HCT116 (cell line): Measurements from ENCODE around the gene LTB. TPM values are rescaled to one million over a fixed set of nuclear protein-coding genes. Genes with fewer than 3 reads are reported as not detected.

Experiments
- ATAC-seq: fragments of 200-7000 bp; cut with Tn5 transposase; 2 replicates; pipeline ENCODE4 v1.9.1; 2020; ENCODE audit warnings: mild to moderate bottlenecking, moderate library complexity
- BruUV-seq: library from RNA; stranded (reverse); fragments of 400-500 nt; replicated peaks from 2 replicates; lab custom pipeline; 2021; lab: Mats Ljungman, UMichigan
- CTCF ChIA-PET: fragments of 300-600 bp; sonication (Branson Sonifier 250); formaldehyde crosslinking; loops from one replicate; lab custom pipeline; 2021; ENCODE audit warnings: antibody characterized with exemption; lab: Charles Lee
- POLR2A ChIA-PET: fragments of 300-600, 350-600 bp; sonication (Branson Sonifier 250); formaldehyde crosslinking; loops from one replicate; lab custom pipeline; 2021; ENCODE audit warnings: antibody characterized with exemption; lab: Charles Lee
- RAD21 ChIA-PET, 2 experiments: fragments of 300-600 bp; sonication (Branson Sonifier 250); formaldehyde crosslinking; loops; one replicate each; lab custom pipeline; 2023; ENCODE audit warnings: low total read pairs in 2 of 2; ENCODE audit not compliant: uncharacterized antibody in 2 of 2, unreplicated experiment in 2 of 2, low non-redundant PET in 1 of 2; lab: Charles Lee
- DNase-seq: peaks from one replicate; pipeline ENCODE4 v3.0.0-alpha.2; 2010; ENCODE audit warnings: low read depth, low spot score
- H2AFZ ChIP-seq: fragments of 200-600 bp; shearing (Covaris generic), sonication (generic); 2 replicates; pipeline ENCODE4 v1.6.1; 2017; ENCODE audit warnings: low read depth, mixed run types, mixed read lengths, antibody characterized with exemption, low read length; ENCODE audit not compliant: poor library complexity, severe bottlenecking
- H3K27ac ChIP-seq: 2 replicates; pipeline ENCODE4 v1.5.1; 2012; ENCODE audit warnings: low read depth, low read length
- H3K27me3 ChIP-seq: fragments of 200-600 bp; sonication (generic); 2 replicates; pipeline ENCODE4 v1.6.1; 2016; ENCODE audit warnings: mixed run types, low read length, mixed read lengths; ENCODE audit not compliant: insufficient read depth
- H3K36me3 ChIP-seq, 2 experiments: fragments of 200-500 bp in 1 of 2; fragments of 200-600 bp in 1 of 2; sonication (Bioruptor generic) in 1 of 2; sonication (generic) in 1 of 2; 2 replicates each; pipeline versions ENCODE4 v1.5.1 to v1.6.1; 2014 to 2016; ENCODE audit warnings: low read length in 2 of 2, inconsistent platforms in 1 of 2, mixed read lengths in 1 of 2, mixed run types in 1 of 2; ENCODE audit not compliant: insufficient read depth in 2 of 2, control insufficient read depth in 1 of 2
- H3K4me1 ChIP-seq, 2 experiments: fragments of 200-600 bp in 1 of 2; sonication (generic) in 1 of 2; 2 replicates each; pipeline versions ENCODE4 v1.5.1 to v1.6.1; 2012 to 2017; ENCODE audit warnings: low read length in 2 of 2, inconsistent platforms in 1 of 2, mild to moderate bottlenecking in 1 of 2, mixed read lengths in 1 of 2, mixed run types in 1 of 2, moderate library complexity in 1 of 2; ENCODE audit not compliant: insufficient read depth in 2 of 2, control insufficient read depth in 1 of 2
- H3K4me2 ChIP-seq: fragments of 200-600 bp; sonication (generic); 2 replicates; pipeline ENCODE4 v1.6.1; 2017; ENCODE audit warnings: mixed run types, low read length, mixed read lengths
- H3K4me3 ChIP-seq, 2 experiments: fragments of 200-600 bp in 1 of 2; sonication (generic) in 1 of 2; replicated peaks in 1 of 2; 2 replicates each; pipeline ENCODE4 v1.5.1; 2011 to 2016; ENCODE audit warnings: low read length in 2 of 2, control low read depth in 1 of 2, low read depth in 1 of 2, mild to moderate bottlenecking in 1 of 2, mixed read lengths in 1 of 2, mixed run types in 1 of 2
- H3K79me2 ChIP-seq: fragments of 200-600 bp; sonication (generic); 2 replicates; pipeline ENCODE4 v1.6.1; 2017; ENCODE audit warnings: mild to moderate bottlenecking, mixed run types, low read length, moderate library complexity, mixed read lengths; ENCODE audit not compliant: insufficient read depth
- H3K9ac ChIP-seq: fragments of 200-600 bp; sonication (generic); 2 replicates; pipeline ENCODE4 v1.6.1; 2016; ENCODE audit warnings: low read length, mixed read lengths
- H3K9me2 ChIP-seq: fragments of 200-600 bp; sonication (generic), shearing (Covaris generic); 2 replicates; pipeline ENCODE4 v1.6.1; 2017; ENCODE audit warnings: mixed run types, mild to moderate bottlenecking, moderate library complexity; ENCODE audit not compliant: insufficient read depth
- H3K9me3 ChIP-seq, 2 experiments: fragments of 200-500 bp in 1 of 2; fragments of 200-600 bp in 1 of 2; sonication (Bioruptor generic) in 1 of 2; sonication (generic) in 1 of 2; 2 replicates each; pipeline ENCODE4 v1.6.1; 2014 to 2017; ENCODE audit warnings: low read length in 2 of 2, mixed read lengths in 2 of 2, inconsistent platforms in 1 of 2, low read depth in 1 of 2, mild to moderate bottlenecking in 1 of 2, mixed run types in 1 of 2, moderate library complexity in 1 of 2; ENCODE audit not compliant: control insufficient read depth in 1 of 2, insufficient read depth in 1 of 2
- H4K20me1 ChIP-seq: fragments of 200-600 bp; sonication (generic), shearing (Covaris generic); 2 replicates; pipeline ENCODE4 v1.6.1; 2017; ENCODE audit warnings: mixed run types, mild to moderate bottlenecking, moderate library complexity; ENCODE audit not compliant: insufficient read depth
- ATF3 ChIP-seq: IDR thresholded peaks from 2 replicates; pipeline ENCODE4 v1.6.1; 2012
- EGR1 ChIP-seq: IDR thresholded peaks from 2 replicates; pipeline ENCODE4 v1.6.1; 2012; ENCODE audit warnings: low read depth
- ELF1 ChIP-seq: IDR thresholded peaks from 2 replicates; pipeline ENCODE4 v1.6.1; 2012; ENCODE audit warnings: low read depth, borderline replicate concordance
- EZH2 ChIP-seq: fragments of 200-600 bp; sonication (generic); IDR thresholded peaks from 2 replicates; pipeline ENCODE4 v1.6.1; 2017; ENCODE audit warnings: antibody characterized with exemption, mixed run types
- MAX ChIP-seq: IDR thresholded peaks from 2 replicates; pipeline ENCODE4 v1.6.1; 2012
- RAD21 ChIP-seq: IDR thresholded peaks from 2 replicates; pipeline ENCODE4 v1.6.1; 2012; ENCODE audit warnings: low read depth, mild to moderate bottlenecking
- REST ChIP-seq: IDR thresholded peaks from 2 replicates; pipeline ENCODE4 v1.6.1; 2012; ENCODE audit warnings: low read depth
- SRF ChIP-seq: IDR thresholded peaks from 2 replicates; pipeline ENCODE4 v1.6.1; 2012; ENCODE audit warnings: low read depth
- ZBTB33 ChIP-seq: IDR thresholded peaks from 2 replicates; pipeline ENCODE4 v1.6.1; 2011; ENCODE audit warnings: mild to moderate bottlenecking, low read length, moderate library complexity; ENCODE audit not compliant: insufficient replicate concordance; ENCODE audit errors: extremely low read depth
- ZFX ChIP-seq: fragments of 450-650 bp; IDR thresholded peaks from 2 replicates; pipeline ENCODE4 v1.6.1; 2017
- ZNF274 ChIP-seq: fragments of 200-500 bp; sonication (Bioruptor generic); IDR thresholded peaks from 2 replicates; pipeline ENCODE4 v1.6.1; 2014; ENCODE audit warnings: mild to moderate bottlenecking, low read depth, low read length, inconsistent platforms
- intact Hi-C: fragments of 100-400 bp; cut with micrococcal nuclease; formaldehyde crosslinking; loops from 2 replicates; pipeline ENCODE4 v1.10.0; 2022
- total RNA-seq: library from RNA; stranded (reverse); gene quantifications from one replicate; pipeline ENCODE4 v1.2.1, GENCODE V29; 2021; ENCODE audit not compliant: unreplicated experiment

The LTB gene
- total RNA-seq, 1 experiment from 2014 or later: 0.64 TPM

- Histone ChIP-seq H3K9me3 (no peaks in the 10 kb centered on the region), H3K79me2 (no peaks in the 10 kb centered on the region; the same call in 1 of the 2 replicates), H3K9me2 (no peaks in the 10 kb centered on the region), H3K36me3 (no peaks in the 10 kb centered on the region), H3K4me3 (no peak overlapping the region), H3K9ac (no peak overlapping the region), H3K4me2 (no peak overlapping the region), H3K4me1 (peaks cover 0 to 6% of the 10 kb centered on the region in 2 experiments; a peak in 3 of 4 replicates), H2AFZ (no peak overlapping the region), H4K20me1 (no peaks in the 10 kb centered on the region), H3K27me3 (no peaks in the 10 kb centered on the region), H3K27ac (no peak overlapping the region)
- ATAC-seq (no peak), DNase-seq (no peak)
- ChIA-PET POLR2A (no interaction called here), RAD21 (no interaction called here), CTCF (interaction anchor here (1.4 kb wide), 1 partner anchor 17 kb away, joined by 5 read pairs; no protein-coding TSS in a partner anchor)
- intact Hi-C loops: no loop called here
- TF ChIP-seq ZFX (no peak), MAX (no peak), ATF3 (no peak)
- BruUV-seq: no TSS peak
Measured at GRCh38 chr6:31615748-31616147, 33.5 kb upstream of the LTB start.

GRCh38 chr6:31614684-31615578 is 32.7 kb upstream of the LTB start, which contains the start of gene AIF1:
Gene AIF1 (plus strand): TSS chr6:31615234. CDS start chr6:31615330, 96 bp downstream.
- ChIA-PET POLR2A (no interaction called here), RAD21 (no interaction called here), CTCF (interaction anchor here (1.4 kb wide), 1 partner anchor 17 kb away, joined by 5 read pairs; no protein-coding TSS in a partner anchor)
- no peaks in the 10 kb centered on the region for H3K27me3 ChIP-seq
- no peak within 1 kb of the TSS for H3K4me2 ChIP-seq
- intact Hi-C loops: no loop called here
- no peaks in the 10 kb centered on the region for H3K79me2 ChIP-seq
- H4K20me1 ChIP-seq: no peaks in the 10 kb centered on the region
- H3K27ac ChIP-seq: no peak within 1 kb of the TSS
- DNase-seq (no peak), ATAC-seq (no peak)
- no peaks in the 10 kb centered on the region for H3K9me2 ChIP-seq
- no peak within 1 kb of the TSS for H3K4me3 ChIP-seq
- BruUV-seq: no TSS peak
- H3K36me3 ChIP-seq: no peaks in the 10 kb centered on the region
- H3K4me1 ChIP-seq: peaks cover 0 to 6% of the 10 kb centered on the region in 2 experiments; a peak in 3 of 4 replicates
- no peak within 1 kb of the TSS for H3K9ac ChIP-seq
- H3K9me3 ChIP-seq: no peaks in the 10 kb centered on the region
- no peak within 1 kb of the TSS for H2AFZ ChIP-seq
- TF ChIP-seq ZNF274: no peak
- no peak for TF ChIP-seq EGR1
- TF ChIP-seq MAX: no peak
- TF ChIP-seq REST: no peak
- TF ChIP-seq RAD21: no peak
- no peak for TF ChIP-seq ZBTB33
- no peak for TF ChIP-seq ZFX
- no peak for TF ChIP-seq ELF1
- TF ChIP-seq EZH2: no peak
- no peak for TF ChIP-seq SRF
